ENCODE measurements around the gene ZNF518B. TPM values are rescaled to one million over a fixed set of nuclear protein-coding genes. Genes with fewer than 3 reads are reported as not detected.
A peak's percentile ranks its signal among the peaks of the same experiment; 100 is the strongest.

ZNF518B gene
- total RNA-seq, 1 experiment from 2014 or later, result 11.5 TPM

GRCh38 chr4:10461850-10462400, 4.7 kb upstream of the ZNF518B start:
- peaks cover 89% of the 10 kb centered on the region for H3K27me3 Mint-ChIP-seq (ENCODE audit: low read depth)

More at GRCh38 chr4:10461850-10462400, 4.7 kb upstream of the ZNF518B start:
- Mint-ChIP-seq H3K27ac (no peak overlapping the region), H3K9me3 (peaks cover 0 to 6% of the 10 kb centered on the region in 2 experiments; a peak in 2 of 5 replicates), H3K36me3 (ENCODE audit: insufficient read depth in 1 of 3, low read depth in 3 of 3) (no peaks in the 10 kb centered on the region), H3K4me3 (peak overlapping the region; percentile 76 to 86), H3K4me1 (peaks cover 19% of the 10 kb centered on the region in 2 experiments)
- H4K8ac ChIP-seq (replicated peaks; ENCODE audit: insufficient read length, low read depth, low read length), result no peak overlapping the region
- H3K9me3 ChIP-seq (ENCODE audit: control insufficient read depth, low read depth, low read length), result no peaks in the 10 kb centered on the region
- H2BK120ac ChIP-seq (ENCODE audit: low read depth, low read length, poor library complexity, severe bottlenecking), result no peak overlapping the region
- no peak overlapping the region for H2BK12ac ChIP-seq (ENCODE audit: insufficient read length, low read depth, low read length)
- no peak overlapping the region for H3K23ac ChIP-seq (ENCODE audit: insufficient read length, low read depth, low read length)
- H3K79me1 ChIP-seq (ENCODE audit: insufficient read depth, low read depth, low read length, poor library complexity, severe bottlenecking), result no peaks in the 10 kb centered on the region
- H3K4me2 ChIP-seq (ENCODE audit: insufficient read depth, insufficient read length, low read length), result peak overlapping the region; percentile 84
- no peaks in the 10 kb centered on the region for H4K20me1 ChIP-seq (ENCODE audit: control insufficient read depth, insufficient read depth, insufficient read length)
- no peak overlapping the region for H3K14ac ChIP-seq (ENCODE audit: insufficient read depth, low read length)
- no peak overlapping the region for H4K91ac ChIP-seq (ENCODE audit: insufficient read length, low read depth, low read length)
- H3K56ac ChIP-seq (ENCODE audit: insufficient read length, low read depth, low read length), result no peak overlapping the region
- H3K27ac ChIP-seq (ENCODE audit: insufficient read length, low read depth, low read length), result no peak overlapping the region
- H3K18ac ChIP-seq (ENCODE audit: insufficient read length, low read depth, low read length), result no peak overlapping the region
- WGBS (ENCODE audit: extremely low coverage, insufficient read length, low lambda C conversion rate), result no CpG with 5 or more reads among the region's 27 CpGs
- H3K4me1 ChIP-seq (ENCODE audit: insufficient read depth, low read length), result no peaks in the 10 kb centered on the region
- no peak for TF ChIP-seq CTCF (conservative IDR thresholded peaks at IDR 0.05)
- no peak overlapping the region for H2BK20ac ChIP-seq (ENCODE audit: low read depth, low read length, poor library complexity, severe bottlenecking)
- no peak overlapping the region for H3K9ac ChIP-seq (ENCODE audit: extremely low read depth, insufficient read length, low read length)
- no peak overlapping the region for H4K5ac ChIP-seq (ENCODE audit: insufficient read length, low read depth, low read length)
- DNase-seq, result peak; percentile 58
- H3T11ph ChIP-seq (ENCODE audit: low read length), result no peak overlapping the region
- H3K27me3 ChIP-seq (ENCODE audit: insufficient read depth, low read length), result peaks cover 56% of the 10 kb centered on the region
- H2AK5ac ChIP-seq (ENCODE audit: insufficient read length, low read length), result no peak overlapping the region
- no peaks in the 10 kb centered on the region for H3K79me2 ChIP-seq (ENCODE audit: insufficient read depth, low read length)
- H3K4ac ChIP-seq (ENCODE audit: low read depth, low read length), result no peak overlapping the region
- peaks cover 11% of the 10 kb centered on the region for H3K23me2 ChIP-seq (ENCODE audit: insufficient read length, low read depth, low read length, poor library complexity, severe bottlenecking)
- H2AFZ ChIP-seq (ENCODE audit: low read length), result no peak overlapping the region
- no peak overlapping the region for H2BK15ac ChIP-seq (ENCODE audit: low read depth, low read length)
- H2BK5ac ChIP-seq (ENCODE audit: insufficient read length, low read length), result no peak overlapping the region

Data from H9 (cell line).